Posterior vena cava (tissue), 2 donors: ENCODE data around the gene TBC1D2B. TPM values are rescaled to one million over a fixed set of nuclear protein-coding genes. Genes with fewer than 3 reads are reported as not detected.

ENCODE experiments used
- DNase-seq: peaks from one replicate; pipeline ENCODE4 v3.0.0-alpha.2; 2020; ENCODE audit warnings: low spot score
- intact Hi-C, 2 donors: fragments of 100-400 bp; cut with DNase I; formaldehyde crosslinking; loops; one replicate each; pipeline versions ENCODE4 v1.14.1 to v1.14.2; 2022 to 2023
- long read RNA-seq, 2 donors: library from polyadenylated mRNA; unstranded; transcript quantifications; one replicate each; pipeline ENCODE4 v2.0.0, GENCODE V29; 2020 to 2021
- total RNA-seq, 2 donors: library from RNA; stranded (reverse); fragmentation: NEBNext Ultra II Directional; extraction: Animal tissue kit (Norgen Biotek cat#: 25700); gene quantifications; one replicate each; pipeline ENCODE4 v1.2.1, GENCODE V29; 2021
- donor health status: DM: yes; HTN: yes; CAD: no.
- donor health status: DM: yes; HTN: yes; CAD: no.

TBC1D2B gene
- total RNA-seq = 10 to 100 TPM; 46.5 to 57.9 TPM
- long read RNA-seq, donor 1, full-length matches to known transcripts = 13 of 21 reads
- long read RNA-seq, donor 1, partial matches to known transcripts = 6 of 21 reads
- long read RNA-seq, donor 1, other reads (novel, unspliced or antisense) = 2 of 21 reads
- long read RNA-seq, donor 2, full-length matches to known transcripts = 18 of 21 reads
- long read RNA-seq, donor 2, partial matches to known transcripts = 1 of 21 reads
- long read RNA-seq, donor 2, other reads (novel, unspliced or antisense) = 2 of 21 reads

GRCh38 chr15:78077053-78077870 lies at the start of gene TBC1D2B:
Gene TBC1D2B (minus strand): TSS chr15:78077711. CDS start chr15:78077652, 59 bp downstream.
- peak; percentile 89 for DNase-seq
- intact Hi-C loops = loop anchor here in 1 of 2 donors (5.0 kb wide), 1 partner anchor 70 kb away; no protein-coding TSS in a partner anchor

GRCh38 chr15:78125267-78125666 lies 47.8 kb upstream of the TBC1D2B start:
- no peak for DNase-seq
- intact Hi-C loops = no loop called here

DNA sequence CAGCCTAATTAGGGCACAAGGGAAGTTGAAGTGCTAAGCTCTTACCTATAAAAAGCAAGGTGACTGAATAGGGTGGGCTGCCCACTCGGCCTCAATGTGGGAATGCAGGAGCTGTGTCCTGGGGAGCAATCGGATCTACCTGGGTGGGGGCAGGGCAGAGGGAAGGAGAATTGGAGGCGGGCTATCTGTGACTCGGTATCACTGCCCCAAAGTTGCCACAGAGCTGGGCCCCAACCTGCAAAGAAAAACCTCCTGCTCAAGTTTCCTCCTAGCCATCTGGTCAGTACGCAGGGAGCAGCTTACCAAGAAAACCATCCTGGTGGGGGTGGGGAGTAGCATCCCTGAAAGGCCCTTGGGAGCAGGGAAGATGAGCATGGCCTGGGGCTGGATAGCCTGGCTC lies 43.0 kb upstream of the TBC1D2B start:
- no peak for DNase-seq
- intact Hi-C loops = loop anchor here (5.0 kb wide), 2 partner anchors 72 to 122 kb away; no protein-coding TSS in a partner anchor

DNA sequence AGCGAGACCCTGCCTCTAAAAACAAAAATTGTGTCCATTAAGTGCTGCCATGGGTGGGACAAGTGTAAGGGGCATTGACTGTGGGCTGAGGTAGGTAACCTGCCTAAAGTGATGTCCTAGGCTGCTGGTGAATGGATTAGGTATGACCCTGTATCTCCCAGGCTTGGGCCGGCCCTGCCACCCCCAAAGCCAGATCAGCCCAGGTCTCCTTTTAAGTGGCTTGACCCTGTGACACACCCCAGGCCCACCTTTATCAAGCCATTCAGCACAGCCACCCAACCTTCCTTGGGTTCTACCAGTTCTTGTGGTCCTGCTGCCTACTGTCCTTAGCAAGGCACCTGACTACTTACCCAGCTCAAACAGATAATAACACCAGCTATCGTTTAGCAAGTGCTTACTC lies 35.0 kb upstream of the TBC1D2B start:
- intact Hi-C loops = loop anchor here in 1 of 2 donors (5.0 kb wide), 1 partner anchor 130 kb away; no protein-coding TSS in a partner anchor
- no peak for DNase-seq

DNA sequence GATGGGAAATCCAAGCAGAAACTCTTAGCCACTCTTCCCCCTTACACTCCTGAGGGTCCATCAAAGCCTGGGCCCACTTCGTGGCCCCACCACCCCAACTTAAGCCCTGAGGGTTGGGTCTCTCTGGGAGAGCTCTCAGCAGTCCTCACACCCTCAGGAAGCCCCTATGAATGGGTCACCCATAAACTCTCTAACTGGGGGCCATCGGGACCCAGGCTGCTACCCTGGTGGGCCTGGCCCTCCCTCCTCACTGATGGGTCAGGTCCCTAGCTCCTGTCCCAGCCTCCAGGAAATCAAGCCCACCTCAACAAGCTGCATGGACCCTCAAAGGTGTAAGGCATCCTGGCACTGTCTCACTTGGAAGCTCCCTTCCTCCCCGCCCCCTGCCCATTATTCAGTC lies 34.3 kb upstream of the TBC1D2B start:
- intact Hi-C loops = loop anchor here in 1 of 2 donors (5.0 kb wide), 1 partner anchor 131 kb away; no protein-coding TSS in a partner anchor
- no peak for DNase-seq

- intact Hi-C loops = loop anchor here in 1 of 2 donors (5.0 kb wide), 1 partner anchor 131 kb away; no protein-coding TSS in a partner anchor
- no peak for DNase-seq
Measured at GRCh38 chr15:78110916-78111475, 33.5 kb upstream of the TBC1D2B start.

GRCh38 chr15:78110096-78110495 lies 32.6 kb upstream of the TBC1D2B start:
- no peak for DNase-seq
- intact Hi-C loops = loop anchor here in 1 of 2 donors (5.0 kb wide), 1 partner anchor 132 kb away; no protein-coding TSS in a partner anchor

- DNase-seq = no peak
- intact Hi-C loops = loop anchor here in 1 of 2 donors (2.0 kb wide), 1 partner anchor 142 kb away; no protein-coding TSS in a partner anchor
Measured at GRCh38 chr15:78109156-78109555, 31.6 kb upstream of the TBC1D2B start.

DNA sequence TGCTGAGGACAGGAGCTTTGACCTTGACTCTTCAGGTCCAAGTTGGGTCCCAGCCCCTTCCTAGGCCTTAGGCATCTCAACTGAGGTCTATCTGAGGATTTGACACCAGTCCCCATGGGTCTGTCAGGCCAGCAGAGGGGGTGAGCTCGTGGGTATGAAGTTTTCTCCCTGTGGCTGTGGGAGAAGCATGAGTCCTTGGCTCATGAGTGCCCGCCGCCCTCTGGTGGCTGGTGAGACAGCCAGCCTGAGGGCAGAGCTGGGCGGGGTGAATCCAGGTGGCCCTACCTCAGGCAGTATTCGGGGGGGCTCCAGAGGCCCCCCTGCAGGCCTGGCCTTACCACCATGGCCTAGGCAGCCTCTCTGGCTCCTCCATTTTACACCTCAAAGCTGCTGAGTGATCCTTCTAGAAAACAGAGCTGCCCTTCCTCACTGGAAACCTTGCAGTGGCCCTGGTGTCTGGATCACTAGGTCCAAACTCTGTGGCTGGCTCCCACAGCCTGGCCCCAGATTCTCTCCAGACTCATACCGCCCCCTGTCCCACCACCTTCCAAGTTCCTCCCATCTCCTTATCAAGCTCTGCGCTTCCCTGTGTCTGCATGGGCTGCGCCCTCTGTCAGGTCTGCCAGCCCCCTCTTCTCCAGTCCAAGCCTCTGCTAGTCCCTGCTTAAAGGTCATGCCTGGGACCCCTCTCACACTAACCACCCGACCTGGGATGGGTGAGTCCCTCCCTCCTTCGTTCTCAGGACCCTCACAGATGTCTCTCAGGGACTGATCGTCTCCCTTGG lies 31.0 kb upstream of the TBC1D2B start:
- DNase-seq = peak; percentile 95
- intact Hi-C loops = loop anchor here in 1 of 2 donors (2.0 kb wide), 1 partner anchor 142 kb away; no protein-coding TSS in a partner anchor

DNA sequence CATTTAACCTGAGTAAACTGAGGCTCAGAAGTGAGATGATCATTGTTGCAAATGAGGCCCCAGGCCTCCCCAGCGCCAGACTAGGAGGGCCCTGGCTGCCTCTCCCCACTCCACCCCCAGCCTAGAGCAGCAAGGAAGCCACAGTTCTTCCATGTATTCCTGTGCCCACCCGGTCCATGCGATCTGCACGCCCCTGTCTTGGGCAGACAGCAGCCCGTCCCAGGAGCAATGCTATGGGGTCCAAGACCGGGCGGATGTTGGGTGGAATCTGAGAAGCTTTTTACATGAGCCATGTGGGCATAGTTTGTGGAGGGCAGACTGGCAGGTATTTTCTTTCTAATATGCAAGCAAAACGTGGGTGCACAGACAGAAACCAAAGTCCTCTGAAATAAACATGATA lies 30.0 kb upstream of the TBC1D2B start:
- intact Hi-C loops = loop anchor here in 1 of 2 donors (2.0 kb wide), 1 partner anchor 141 kb away; no protein-coding TSS in a partner anchor
- no peak for DNase-seq

- intact Hi-C loops = loop anchor here in 1 of 2 donors (2.0 kb wide), 1 partner anchor 139 kb away; no protein-coding TSS in a partner anchor
- DNase-seq = no peak
Measured at GRCh38 chr15:78105476-78106241, 28.1 kb upstream of the TBC1D2B start.

- intact Hi-C loops = no loop called here
- DNase-seq = no peak
Measured at GRCh38 chr15:78104566-78105475, 27.3 kb upstream of the TBC1D2B start.

GRCh38 chr15:78104119-78104479 lies 26.6 kb upstream of the TBC1D2B start:
- intact Hi-C loops = no loop called here
- DNase-seq = no peak

GRCh38 chr15:78103406-78104118 lies 26.1 kb upstream of the TBC1D2B start:
- intact Hi-C loops = no loop called here
- DNase-seq = no peak

GRCh38 chr15:78102741-78103140 lies 25.2 kb upstream of the TBC1D2B start:
- DNase-seq = no peak
- intact Hi-C loops = no loop called here

- no peak for DNase-seq
- intact Hi-C loops = no loop called here
Measured at GRCh38 chr15:78102211-78102610, 24.7 kb upstream of the TBC1D2B start.
